OCI-LY3 (cell line): Measurements from ENCODE around the gene MCEMP1.

ENCODE experiments used
- CTCF ChIP-seq: fragments of 200-600, 300-600 bp; sonication (generic); IDR thresholded peaks from 2 replicates; pipeline ENCODE4 v1.5.1; 2014; ENCODE audit warnings: antibody characterized with exemption, low read length, low read depth
- EZH2phosphoT487 ChIP-seq: fragments of 200-600 bp; shearing (Covaris generic); IDR thresholded peaks from 2 replicates; pipeline ENCODE4 v1.6.1; 2018; ENCODE audit warnings: antibody characterized with exemption, mixed run types, low read depth

GRCh38 chr19:7725791-7726190 is 48.9 kb downstream of the MCEMP1 start:
- TF ChIP-seq CTCF (no peak), EZH2phosphoT487 (no peak)
